ENCODE results near the gene RANGAP1.

- TF ChIP-seq, protein P1, sequence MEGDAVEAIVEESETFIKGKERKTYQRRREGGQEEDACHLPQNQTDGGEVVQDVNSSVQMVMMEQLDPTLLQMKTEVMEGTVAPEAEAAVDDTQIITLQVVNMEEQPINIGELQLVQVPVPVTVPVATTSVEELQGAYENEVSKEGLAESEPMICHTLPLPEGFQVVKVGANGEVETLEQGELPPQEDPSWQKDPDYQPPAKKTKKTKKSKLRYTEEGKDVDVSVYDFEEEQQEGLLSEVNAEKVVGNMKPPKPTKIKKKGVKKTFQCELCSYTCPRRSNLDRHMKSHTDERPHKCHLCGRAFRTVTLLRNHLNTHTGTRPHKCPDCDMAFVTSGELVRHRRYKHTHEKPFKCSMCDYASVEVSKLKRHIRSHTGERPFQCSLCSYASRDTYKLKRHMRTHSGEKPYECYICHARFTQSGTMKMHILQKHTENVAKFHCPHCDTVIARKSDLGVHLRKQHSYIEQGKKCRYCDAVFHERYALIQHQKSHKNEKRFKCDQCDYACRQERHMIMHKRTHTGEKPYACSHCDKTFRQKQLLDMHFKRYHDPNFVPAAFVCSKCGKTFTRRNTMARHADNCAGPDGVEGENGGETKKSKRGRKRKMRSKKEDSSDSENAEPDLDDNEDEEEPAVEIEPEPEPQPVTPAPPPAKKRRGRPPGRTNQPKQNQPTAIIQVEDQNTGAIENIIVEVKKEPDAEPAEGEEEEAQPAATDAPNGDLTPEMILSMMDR (IDR thresholded peaks at IDR 0.05 in 8 of 11, conservative IDR thresholded peaks at IDR 0.05 in 3 of 11) = no peak
- TF ChIP-seq POLR2A (IDR thresholded peaks at IDR 0.05) = no peak
- no peak for TF ChIP-seq POLR2AphosphoS5 (IDR thresholded peaks at IDR 0.05)
Observed at GRCh38 chr22:41302811-41303210, 16.8 kb upstream of the RANGAP1 start.

Data from spleen (tissue), 7 donors.